Left ventricle myocardium superior (tissue), 1 donor: ENCODE data around the gene CCDC157. TPM values are rescaled to one million over a fixed set of nuclear protein-coding genes. Genes with fewer than 3 reads are reported as not detected.
A peak's percentile ranks its signal among the peaks of the same experiment; 100 is the strongest.

Source experiments
- ATAC-seq: fragments of 200-7000 bp; cut with Tn5 transposase; one replicate; pipeline ENCODE4 v1.9.1; 2020; ENCODE audit warnings: mild to moderate bottlenecking, moderate library complexity
- DNase-seq: peaks from one replicate; pipeline ENCODE4 v3.0.0-alpha.2; 2020
- intact Hi-C: fragments of 100-400 bp; cut with micrococcal nuclease; formaldehyde crosslinking; loops from one replicate; pipeline ENCODE4 v1.11.0; 2022
- total RNA-seq: library from RNA; stranded (reverse); fragmentation: NEBNext Ultra II Directional; extraction: Animal tissue kit (Norgen Biotek cat#: 25700); gene quantifications from one replicate; pipeline ENCODE4 v1.2.1, GENCODE V29; 2021
- donor health status: DM: no; HTN: yes; CAD: no; lungs with severe emphysema.

The CCDC157 gene
- total RNA-seq, 1 donor from 2014 or later: 0.37 TPM

DNA sequence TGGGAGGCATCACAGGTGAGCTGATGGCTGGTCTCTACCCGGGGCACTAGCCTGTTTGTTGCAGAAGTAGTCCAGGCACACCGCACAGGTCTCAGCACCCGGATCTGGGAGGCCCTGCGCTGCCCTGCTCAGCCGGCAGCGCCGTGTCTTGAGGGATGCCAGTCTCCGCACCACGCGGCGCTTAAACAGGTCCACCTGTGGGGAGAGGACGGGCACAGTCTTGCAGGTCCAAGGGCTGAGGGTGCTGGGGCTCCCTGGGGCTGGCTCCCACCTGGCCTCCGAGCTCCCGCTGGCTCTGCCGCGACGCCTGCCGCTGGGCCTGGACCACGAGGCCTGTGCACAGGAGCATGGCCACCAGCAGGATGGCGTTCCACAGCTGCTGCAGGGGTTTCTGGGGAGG lies 23.2 kb downstream of the CCDC157 start:
- DNase-seq (no peak), ATAC-seq (no peak)
- intact Hi-C loops: no loop called here

- intact Hi-C loops: no loop called here
- DNase-seq (no peak), ATAC-seq (no peak)
Observed at GRCh38 chr22:30381264-30381663, 24.5 kb downstream of the CCDC157 start.

DNA sequence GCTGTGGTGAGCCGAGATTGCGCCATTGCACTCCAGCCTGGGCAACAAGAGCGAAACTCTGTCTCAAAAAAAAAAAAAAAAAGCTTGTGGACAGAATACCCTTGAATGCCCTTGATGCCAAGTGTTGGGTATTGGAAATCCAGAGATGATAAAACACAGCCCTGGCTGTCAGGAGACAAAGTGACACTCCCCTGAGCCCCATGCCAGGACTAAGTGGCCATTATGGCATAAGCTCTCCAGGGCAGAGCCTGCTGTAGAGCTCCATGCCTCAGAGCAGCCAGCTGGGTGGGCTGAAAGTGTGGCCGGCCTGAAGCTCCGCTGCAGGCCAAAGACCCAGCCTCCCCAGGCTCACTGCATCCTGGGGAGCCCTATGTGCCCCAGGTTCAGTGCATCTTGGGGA lies 25.5 kb downstream of the CCDC157 start:
- intact Hi-C loops: no loop called here
- ATAC-seq (peak; percentile 36), DNase-seq (no peak)

GRCh38 chr22:30383061-30383460 lies 26.3 kb downstream of the CCDC157 start:
- no peak for DNase-seq
- intact Hi-C loops: no loop called here
- no peak for ATAC-seq

- DNase-seq (no peak), ATAC-seq (no peak)
- intact Hi-C loops: loop anchor here (5.0 kb wide), 1 partner anchor 99 kb away; the partner anchor contains the start of gene CASTOR1
Observed at GRCh38 chr22:30385942-30386341, 29.1 kb downstream of the CCDC157 start.

DNA sequence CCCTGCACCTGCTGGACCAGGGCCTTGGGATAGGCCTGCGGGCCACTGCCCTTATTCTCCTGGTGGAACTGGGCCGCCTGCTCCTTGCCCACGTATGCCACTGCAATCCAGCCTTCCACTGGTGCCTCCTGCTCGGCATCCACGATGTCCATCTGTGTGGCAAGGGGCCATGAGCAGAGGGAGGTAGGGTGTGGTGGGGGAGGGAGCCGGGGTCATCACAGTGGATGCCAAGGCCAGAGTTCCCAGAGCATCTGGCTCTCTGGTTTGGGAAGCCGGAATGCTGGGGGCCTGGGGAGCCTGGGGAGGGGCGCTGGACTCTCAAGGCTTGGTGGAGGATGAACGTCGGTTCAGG lies 29.8 kb downstream of the CCDC157 start:
- intact Hi-C loops: loop anchor here (5.0 kb wide), 1 partner anchor 99 kb away; the partner anchor contains the start of gene CASTOR1
- ATAC-seq (no peak), DNase-seq (no peak)

GRCh38 chr22:30386960-30387827 lies 30.4 kb downstream of the CCDC157 start, which contains the start of gene RNF215:
Gene RNF215, minus strand, starts transcription at chr22:30387411. Its CDS starts 98 bp downstream, at chr22:30387313.
- intact Hi-C loops: loop anchor here (5.0 kb wide), 1 partner anchor 100 kb away; the partner anchor contains the start of gene CASTOR1
- peak; percentile 91 for DNase-seq
- peak; percentile 96 for ATAC-seq

DNA sequence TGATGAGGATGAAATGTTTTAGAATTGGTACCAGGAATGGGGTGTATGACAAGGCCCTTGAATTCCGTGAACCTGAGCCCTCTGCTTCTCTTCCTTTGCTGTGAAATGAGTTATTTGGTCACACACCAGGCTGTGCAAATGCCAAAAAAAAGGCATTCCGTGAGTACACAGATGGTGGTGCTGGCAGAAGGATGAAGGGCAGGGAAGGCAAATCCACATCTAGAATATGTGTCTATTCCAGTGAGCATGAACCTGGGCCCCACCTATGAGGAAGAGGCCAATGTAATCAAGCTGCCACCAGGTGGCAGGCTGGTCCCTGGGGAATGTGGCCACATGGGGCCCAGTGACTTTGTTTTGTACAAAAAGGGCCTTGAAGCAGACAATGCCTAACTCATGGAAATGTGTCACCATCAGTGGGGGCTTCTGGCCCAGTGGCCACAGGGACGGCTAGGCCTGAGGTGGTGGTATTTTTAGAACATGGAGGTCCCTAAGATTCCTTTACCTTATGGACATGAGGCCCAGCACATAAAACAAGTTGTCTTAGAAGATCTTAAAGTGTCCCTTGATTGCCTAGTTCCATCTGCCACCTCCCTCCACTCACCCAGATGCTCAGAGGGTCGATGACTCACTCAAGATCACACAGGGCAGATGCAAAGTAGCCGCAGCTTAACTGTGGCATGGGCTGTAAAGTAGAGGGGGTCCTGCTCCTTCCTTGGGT lies 34.3 kb downstream of the CCDC157 start:
- DNase-seq (peak; percentile 69), ATAC-seq (peak; percentile 16)
- intact Hi-C loops: loop anchor here (10.0 kb wide), 1 partner anchor 94 kb away; no protein-coding TSS in a partner anchor

DNA sequence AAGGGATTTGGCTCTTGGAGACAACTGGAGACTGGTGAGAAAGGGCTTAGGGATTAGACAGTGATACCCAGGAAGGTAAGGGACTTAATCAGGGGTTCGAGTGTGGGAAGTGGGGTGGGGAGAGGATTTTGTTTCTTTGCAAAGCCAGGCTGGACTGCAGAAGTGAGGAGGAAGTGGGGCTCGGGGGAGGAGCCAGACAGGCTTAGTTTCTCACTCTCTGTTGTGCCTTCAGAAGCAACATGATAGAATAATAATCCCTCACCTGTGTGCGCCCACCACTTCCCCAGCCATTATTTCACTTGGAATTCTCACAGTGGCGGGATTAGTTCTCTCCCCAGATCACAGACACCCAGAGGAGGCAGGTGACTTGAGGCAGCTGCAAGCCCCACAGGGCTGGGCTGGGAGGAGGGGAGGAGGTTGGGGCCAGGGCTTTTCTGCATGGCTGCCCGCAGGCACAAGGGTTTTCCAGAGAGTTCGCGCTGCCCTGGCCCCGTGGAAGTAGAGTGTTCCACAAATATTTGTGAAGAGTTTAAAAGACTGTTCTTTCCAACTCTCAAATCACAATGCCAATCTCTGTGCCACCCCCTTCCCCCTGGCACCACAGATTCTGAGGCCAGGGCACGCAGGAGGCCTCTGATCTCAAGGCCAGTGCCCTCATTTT lies 36.0 kb downstream of the CCDC157 start:
- ATAC-seq: no peak

GRCh38 chr22:30393322-30393680 lies 36.5 kb downstream of the CCDC157 start:
- DNase-seq: no peak
- no peak for ATAC-seq
- intact Hi-C loops: loop anchor here (10.0 kb wide), 1 partner anchor 92 kb away; no protein-coding TSS in a partner anchor

More for the DNA sequence above, 36.0 kb downstream of the CCDC157 start:
- intact Hi-C loops: loop anchor here (10.0 kb wide), 1 partner anchor 92 kb away; no protein-coding TSS in a partner anchor
- no peak for DNase-seq

DNA sequence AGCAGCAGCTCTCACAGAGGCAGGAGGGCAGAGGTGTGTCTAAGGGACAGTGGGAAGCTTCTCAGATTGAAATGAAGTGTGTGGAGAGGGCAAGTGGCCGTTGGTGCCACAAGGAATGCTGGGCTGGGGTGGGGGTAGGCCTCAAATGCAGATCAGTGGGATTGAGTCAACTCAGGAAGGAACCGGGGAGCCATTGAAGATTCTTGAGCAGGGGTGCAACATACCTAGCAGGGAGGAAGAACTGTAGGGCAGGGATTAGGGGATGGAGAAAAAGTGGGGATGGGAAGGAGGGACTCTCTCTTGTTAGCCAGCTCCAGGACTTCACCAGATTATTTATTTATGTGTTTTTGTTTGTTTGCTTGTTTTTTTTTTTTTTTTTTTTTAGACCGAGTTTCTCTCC lies 37.1 kb downstream of the CCDC157 start:
- ATAC-seq (no peak), DNase-seq (no peak)
- intact Hi-C loops: loop anchor here (10.0 kb wide), 1 partner anchor 91 kb away; no protein-coding TSS in a partner anchor

DNA sequence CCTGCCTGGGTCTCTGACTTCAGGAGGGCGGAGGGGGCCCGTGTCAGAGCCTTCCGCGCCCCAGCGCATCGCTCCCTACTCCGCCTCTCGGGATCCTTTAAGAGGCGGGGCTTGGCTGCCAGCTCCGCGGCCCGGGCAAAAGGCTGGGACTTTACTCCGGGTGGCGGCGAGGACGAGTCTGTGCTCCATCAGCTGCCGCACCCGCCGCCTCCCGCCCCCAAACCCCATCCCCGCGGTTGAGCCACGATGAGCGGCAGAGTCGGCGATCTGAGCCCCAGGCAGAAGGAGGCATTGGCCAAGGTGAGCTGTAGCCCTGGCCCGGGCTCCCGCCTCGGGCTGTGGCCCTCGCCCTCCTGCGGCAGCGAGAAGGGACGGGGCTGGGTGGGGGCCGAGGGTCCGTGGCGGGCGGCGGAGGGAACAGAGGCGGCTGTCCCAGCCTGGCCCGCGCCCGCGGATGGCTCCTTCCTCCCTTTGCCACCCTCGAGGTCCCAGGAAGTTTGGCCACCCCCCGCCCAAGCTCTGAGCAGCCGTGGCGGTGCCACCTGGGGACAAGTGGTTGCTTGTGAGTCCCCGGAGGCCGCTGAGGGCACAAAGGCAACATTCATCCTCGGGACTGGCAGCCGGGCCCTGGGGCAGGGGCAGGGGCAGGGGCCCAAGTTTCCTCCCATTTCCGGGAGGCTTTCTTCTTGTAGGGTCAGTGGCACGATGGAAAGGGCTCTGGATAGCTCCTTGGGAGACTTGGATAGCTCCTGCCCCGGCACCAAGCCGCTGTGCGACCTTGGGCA lies 40.3 kb downstream of the CCDC157 start, which contains the start of gene SEC14L2:
Gene SEC14L2, plus strand, starts transcription at position 148 of the 785 bp plus-strand sequence. Its CDS starts 99 bp downstream, at position 247.
- ATAC-seq: peak; percentile 82
- intact Hi-C loops: loop anchor here (10.0 kb wide), 1 partner anchor 88 kb away; no protein-coding TSS in a partner anchor

GRCh38 chr22:30397656-30398635 lies 41.1 kb downstream of the CCDC157 start:
- ATAC-seq (peak; percentile 12), DNase-seq (no peak)
- intact Hi-C loops: loop anchor here (10.0 kb wide), 1 partner anchor 87 kb away; no protein-coding TSS in a partner anchor

More for the DNA sequence above, 40.3 kb downstream of the CCDC157 start, which contains the start of gene SEC14L2:
- peak; percentile 82 for DNase-seq

GRCh38 chr22:30398685-30399680 lies 42.2 kb downstream of the CCDC157 start:
- DNase-seq (no peak), ATAC-seq (no peak)
- intact Hi-C loops: loop anchor here (10.0 kb wide), 1 partner anchor 86 kb away; no protein-coding TSS in a partner anchor

DNA sequence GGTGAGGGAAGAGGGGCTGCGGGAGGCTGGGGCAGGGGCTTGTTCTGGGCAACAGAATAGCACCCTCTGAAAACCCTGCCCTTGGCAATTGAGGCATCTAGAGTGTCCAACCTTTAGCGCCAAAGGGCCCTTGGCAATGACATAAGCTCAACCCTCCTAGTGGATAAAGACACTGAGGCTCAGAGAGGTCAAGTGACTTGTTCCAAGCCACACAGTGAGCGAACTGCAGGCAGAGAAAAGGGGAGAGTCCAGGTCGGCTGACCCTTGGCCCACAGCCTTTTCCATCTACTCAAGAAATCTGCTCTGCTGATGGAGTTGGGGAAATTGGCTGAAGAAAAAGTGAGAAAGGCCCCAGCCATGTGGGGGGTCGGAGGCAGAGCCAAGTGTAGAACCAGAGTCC lies 42.9 kb downstream of the CCDC157 start:
- DNase-seq: no peak
- ATAC-seq: no peak
- intact Hi-C loops: loop anchor here (10.0 kb wide), 1 partner anchor 85 kb away; no protein-coding TSS in a partner anchor

- DNase-seq (no peak), ATAC-seq (no peak)
- intact Hi-C loops: no loop called here
Observed at GRCh38 chr22:30400159-30400558, 43.4 kb downstream of the CCDC157 start.
